ENCODE measurements around the gene CHST9.

GRCh38 chr18:26865557-26865956, 319.6 kb downstream of the CHST9 start, which contains the start of gene AQP4:
- TF ChIP-seq CTCF (IDR thresholded peaks at IDR 0.05): no peak
- TF ChIP-seq POLR2A (IDR thresholded peaks at IDR 0.05; ENCODE audit: low read length): no peak
- no peak for TF ChIP-seq MAZ (IDR thresholded peaks at IDR 0.05; ENCODE audit: borderline replicate concordance, low read depth, low read length)
- TF ChIP-seq BHLHE40 (IDR thresholded peaks at IDR 0.05; ENCODE audit: low read depth, low read length): no peak

All from A549 (cell line).